H1 (cell line): ENCODE results near the gene CELSR1. TPM values are rescaled to one million over a fixed set of nuclear protein-coding genes. Genes with fewer than 3 reads are reported as not detected.

Experiments
- CTCF ChIA-PET: fragments of 300-600 bp; sonication (Branson Sonifier 250); formaldehyde crosslinking; loops from one replicate; lab custom pipeline; 2021; ENCODE audit not compliant: partially characterized antibody; lab: Charles Lee
- POLR2A ChIA-PET: fragments of 300-600 bp; sonication (Branson Sonifier 250); formaldehyde crosslinking; loops from one replicate; lab custom pipeline; 2021; ENCODE audit warnings: inconsistent platforms; ENCODE audit not compliant: partially characterized antibody; lab: Charles Lee
- DNase-seq, 2 experiments: peaks; one replicate each; pipeline versions ENCODE4 v3.0.0 to v3.0.0-alpha.2; 2010 to 2022; ENCODE audit warnings: low spot score in 2 of 2, low read depth in 1 of 2, mixed read lengths in 1 of 2
- FAIRE-seq: peaks from 2 replicates; lab custom pipeline; 2011; peaks lifted over from hg19 to GRCh38; lab: Jason Lieb, UNC
- H2AFZ ChIP-seq: 2 replicates; pipeline ENCODE4 v1.8.1; 2012; ENCODE audit warnings: low read length, inconsistent platforms
- H2AK5ac ChIP-seq: 2 replicates; pipeline ENCODE4 v1.6.1; 2013; ENCODE audit warnings: low read depth, low read length
- H2BK120ac ChIP-seq: replicated peaks from 2 replicates; pipeline ENCODE3; 2013; ENCODE audit warnings: low read depth, low read length, inconsistent platforms
- H2BK12ac ChIP-seq: 2 replicates; pipeline ENCODE4 v1.6.1; 2013; ENCODE audit warnings: low read depth, low read length
- H2BK15ac ChIP-seq: 2 replicates; pipeline ENCODE4 v1.6.1; 2013; ENCODE audit warnings: low read length
- H2BK20ac ChIP-seq: 2 replicates; pipeline ENCODE4 v1.6.1; 2013; ENCODE audit warnings: low read length
- H2BK5ac ChIP-seq: 2 replicates; pipeline ENCODE4 v1.6.1; 2013; ENCODE audit warnings: low read depth, low read length
- H3K14ac ChIP-seq: 2 replicates; pipeline ENCODE4 v1.6.1; 2013; ENCODE audit warnings: inconsistent platforms; ENCODE audit not compliant: insufficient read length
- H3K18ac ChIP-seq: 2 replicates; pipeline ENCODE4 v1.6.1; 2013; ENCODE audit warnings: low read length; ENCODE audit errors: extremely low read depth
- H3K23ac ChIP-seq: 2 replicates; pipeline ENCODE4 v1.6.1; 2013; ENCODE audit warnings: inconsistent platforms; ENCODE audit not compliant: insufficient read length
- H3K23me2 ChIP-seq: 2 replicates; pipeline ENCODE4 v1.6.1; 2013; ENCODE audit warnings: low read depth, low read length
- H3K27ac ChIP-seq: 2 replicates; pipeline ENCODE4 v1.6.1; 2011; ENCODE audit warnings: low read depth, low read length, inconsistent platforms
- H3K27me3 ChIP-seq, 4 experiments: replicated peaks in 1 of 4; 1 replicate in 1 of 4; 2 replicates in 3 of 4; pipeline versions ENCODE4 v1.6.1 to v1.8.1; 2011 to 2013; ENCODE audit warnings: low read length in 3 of 4, mild to moderate bottlenecking in 3 of 4, inconsistent platforms in 2 of 4, mixed read lengths in 2 of 4, moderate library complexity in 1 of 4; ENCODE audit not compliant: control insufficient read depth in 3 of 4, insufficient read depth in 3 of 4; ENCODE audit errors: extremely low read depth in 1 of 4
- H3K36me3 ChIP-seq, 4 experiments: 2 replicates each; pipeline versions ENCODE4 v1.6.1 to v1.8.1; 2011 to 2013; ENCODE audit warnings: mild to moderate bottlenecking in 4 of 4, low read length in 3 of 4, moderate library complexity in 2 of 4, control low read depth in 1 of 4, inconsistent platforms in 1 of 4; ENCODE audit not compliant: insufficient read depth in 4 of 4, control insufficient read depth in 2 of 4
- H3K4ac ChIP-seq: replicated peaks from 2 replicates; pipeline ENCODE3; 2013; ENCODE audit warnings: low read length, low read depth, mixed read lengths, inconsistent platforms; ENCODE audit not compliant: insufficient read length
- H3K4me1 ChIP-seq, 4 experiments: replicated peaks in 1 of 4; 1 replicate in 1 of 4; 2 replicates in 3 of 4; pipeline versions ENCODE4 v1.6.1 to v1.8.1; 2011 to 2013; ENCODE audit warnings: low read length in 3 of 4, inconsistent platforms in 2 of 4, mixed read lengths in 1 of 4; ENCODE audit not compliant: insufficient read depth in 4 of 4, control insufficient read depth in 3 of 4
- H3K4me2 ChIP-seq, 2 experiments: 2 replicates each; pipeline versions ENCODE4 v1.6.1 to v1.8.1; 2011 to 2013; ENCODE audit warnings: low read depth in 2 of 2, low read length in 2 of 2, control low read depth in 1 of 2, inconsistent platforms in 1 of 2, mild to moderate bottlenecking in 1 of 2; ENCODE audit not compliant: insufficient read depth in 1 of 2
- H3K4me3 ChIP-seq, 4 experiments: fragments of 200-600, 300-600 bp in 1 of 4; sonication (generic), shearing (Covaris generic), sonication (Bioruptor Twin) in 1 of 4; 2 replicates each; pipeline versions ENCODE4 v1.5.1 to v1.8.1; 2011 to 2016; ENCODE audit warnings: low read length in 4 of 4, low read depth in 3 of 4, control low read depth in 2 of 4, inconsistent platforms in 2 of 4, mild to moderate bottlenecking in 2 of 4, mixed read lengths in 1 of 4, moderate library complexity in 1 of 4; ENCODE audit not compliant: insufficient read depth in 2 of 4; ENCODE audit errors: extremely low read depth in 1 of 4
- H3K56ac ChIP-seq: replicated peaks from 2 replicates; pipeline ENCODE3; 2013; ENCODE audit warnings: low read depth, mild to moderate bottlenecking, mixed read lengths, low read length, inconsistent platforms; ENCODE audit not compliant: insufficient read length
- H3K79me1 ChIP-seq: 2 replicates; pipeline ENCODE4 v1.6.1; 2013; ENCODE audit warnings: low read depth, low read length, control low read depth
- H3K79me2 ChIP-seq, 2 experiments: 2 replicates each; pipeline versions ENCODE4 v1.6.1 to v1.8.1; 2012 to 2013; ENCODE audit warnings: low read length in 2 of 2, mild to moderate bottlenecking in 2 of 2, inconsistent platforms in 1 of 2; ENCODE audit not compliant: insufficient read depth in 2 of 2, control insufficient read depth in 1 of 2
- H3K9ac ChIP-seq, 4 experiments: replicated peaks in 1 of 4; 1 replicate in 1 of 4; 2 replicates in 3 of 4; pipeline versions ENCODE4 v1.6.1 to v1.8.1; 2011 to 2013; ENCODE audit warnings: low read depth in 3 of 4, low read length in 3 of 4, control low read depth in 2 of 4, mild to moderate bottlenecking in 2 of 4, moderate library complexity in 2 of 4, inconsistent platforms in 1 of 4; ENCODE audit errors: extremely low read depth in 1 of 4
- H3K9me3 ChIP-seq, 2 experiments: 2 replicates each; pipeline versions ENCODE4 v1.6.1 to v1.8.1; 2012 to 2013; ENCODE audit warnings: mild to moderate bottlenecking in 2 of 2, moderate library complexity in 2 of 2, control low read depth in 1 of 2, inconsistent platforms in 1 of 2, low read depth in 1 of 2, low read length in 1 of 2, mixed read lengths in 1 of 2; ENCODE audit not compliant: insufficient read depth in 2 of 2
- H4K20me1 ChIP-seq, 2 experiments: replicated peaks in 1 of 2; 2 replicates each; pipeline versions ENCODE3 to v1.8.1; 2011 to 2013; ENCODE audit warnings: inconsistent platforms in 2 of 2, low read length in 2 of 2, mild to moderate bottlenecking in 1 of 2; ENCODE audit not compliant: insufficient read depth in 2 of 2, control insufficient read depth in 1 of 2
- H4K5ac ChIP-seq: 2 replicates; pipeline ENCODE4 v1.6.1; 2013; ENCODE audit warnings: low read length, low read depth, mixed read lengths, inconsistent platforms; ENCODE audit not compliant: insufficient read length
- H4K8ac ChIP-seq: 2 replicates; pipeline ENCODE4 v1.8.0; 2013; ENCODE audit warnings: mild to moderate bottlenecking, moderate library complexity, low read length, inconsistent platforms; ENCODE audit not compliant: insufficient read depth; ENCODE audit errors: extremely low read depth
- H4K91ac ChIP-seq: replicated peaks from 2 replicates; pipeline ENCODE3; 2013; ENCODE audit warnings: low read length, mixed read lengths, inconsistent platforms; ENCODE audit not compliant: insufficient read length
- TEAD4 ChIP-seq: IDR thresholded peaks from 2 replicates; pipeline ENCODE4 v1.6.1; 2012; ENCODE audit warnings: low read depth, low read length, inconsistent platforms, mixed read lengths
- ZNF274 ChIP-seq: IDR thresholded peaks from 2 replicates; pipeline ENCODE4 v1.7.0; 2012; ENCODE audit warnings: low read length, borderline replicate concordance; ENCODE audit errors: extremely low read depth
- WGBS, 2 experiments: shearing (Covaris generic) in 1 of 2; methylation state at CpG; one replicate each; pipeline versions ENCODE4 v1.1.6 to v1.1.7; 2013 to 2015; ENCODE audit warnings: low lambda C conversion rate in 2 of 2, mixed read lengths in 2 of 2, inconsistent platforms in 1 of 2, low coverage in 1 of 2, missing lambda C conversion rate in 1 of 2; ENCODE audit not compliant: insufficient replicate concordance in 2 of 2, insufficient coverage in 1 of 2, insufficient read length in 1 of 2; ENCODE audit errors: extremely low coverage in 1 of 2, missing lambda C conversion rate in 1 of 2; 5-methylcytosine and 5-hydroxymethylcytosine counted together
- polyA plus RNA-seq, 7 experiments: library from polyadenylated mRNA; depleted of rRNA in 3 of 7; stranded (reverse) in 5 of 7; unstranded in 2 of 7; fragments of >200 nt in 5 of 7; fragments of 200-250 nt in 2 of 7; gene quantifications; 1 replicate in 5 of 7; 2 replicates in 1 of 7; 4 replicates in 1 of 7; pipeline versions ENCODE4 v1.2.1 to v1.2.3, GENCODE V29; 2011 to 2013; ENCODE audit warnings: missing spikeins in 2 of 7, mixed read lengths in 2 of 7
- total RNA-seq: library from RNA; stranded (reverse); fragmentation: NEBNext Ultra II Directional; extraction: Animal tissue kit (Norgen Biotek cat#: 25700); gene quantifications from 2 replicates; pipeline ENCODE4 v1.2.1, GENCODE V29; 2021

The CELSR1 gene
- total and polyA plus RNA-seq, 2 of the 8 experiments (the other 6 are each of a cell fraction or from before 2014, with no cell fraction given), result 9.0 to 12.4 TPM

DNA sequence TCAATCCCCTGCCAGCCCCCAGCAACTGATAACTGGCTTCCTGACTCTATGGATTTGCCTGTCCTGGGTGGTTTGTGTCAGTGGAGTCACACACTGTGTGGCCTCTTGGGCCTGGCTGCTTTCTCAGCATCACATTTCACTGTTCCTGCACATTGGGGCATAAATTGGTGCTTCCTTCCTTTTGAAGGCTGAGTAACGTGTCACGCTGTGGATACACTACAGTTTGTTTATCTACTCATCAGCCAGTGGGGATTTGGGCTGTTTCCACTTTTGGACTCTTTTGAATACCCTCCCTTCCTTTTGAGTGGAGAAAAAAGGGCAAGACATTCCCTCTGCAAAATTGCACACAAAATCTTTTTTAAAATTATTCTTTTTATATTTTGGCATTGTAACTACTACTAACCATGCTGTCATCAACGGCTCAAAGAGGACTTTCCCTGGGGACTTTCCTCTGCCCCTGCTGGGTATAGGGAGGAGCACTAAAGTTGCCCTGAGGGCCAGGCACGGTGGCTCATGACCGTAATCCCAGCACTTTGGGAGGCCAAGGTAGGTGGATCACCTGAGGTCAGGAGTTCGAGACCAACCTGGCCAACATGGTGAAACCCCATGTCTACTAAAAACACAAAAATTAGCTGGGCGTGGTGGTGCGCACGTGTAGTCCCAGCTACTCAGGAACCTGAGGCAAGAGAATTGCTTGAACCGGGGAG is 7.8 kb upstream of the CELSR1 start:
- no peak for FAIRE-seq
- TF ChIP-seq TEAD4 (no peak), ZNF274 (no peak)

More for the DNA sequence above, 7.8 kb upstream of the CELSR1 start:
- no peak overlapping the region for H2AFZ ChIP-seq
- H2BK20ac ChIP-seq, result no peak overlapping the region
- no peaks in the 10 kb centered on the region for H3K79me1 ChIP-seq
- H3K4me1 ChIP-seq, result peaks cover 0 to 2% (median 0%) of the 10 kb centered on the region in 4 experiments; a peak in 1 of 7 replicates
- H4K5ac ChIP-seq, result no peak overlapping the region
- H4K8ac ChIP-seq, result no peak overlapping the region
- ChIA-PET CTCF (interaction anchor here (1.0 to 5.4 kb wide), 2 partner anchors 13 to 177 kb away, joined by 4 to 82 read pairs; no protein-coding TSS in a partner anchor), POLR2A (no interaction called here)
- H3K36me3 ChIP-seq, result no peaks in the 10 kb centered on the region
- H3K14ac ChIP-seq, result no peak overlapping the region
- no peak overlapping the region for H3K4me3 ChIP-seq
- H2BK15ac ChIP-seq, result no peak overlapping the region
- H2BK120ac ChIP-seq, result no peak overlapping the region
- DNase-seq, result no peak
- H2AK5ac ChIP-seq, result no peak overlapping the region
- H3K27ac ChIP-seq, result no peak overlapping the region
- no peak overlapping the region for H3K4ac ChIP-seq
- no peak overlapping the region for H3K18ac ChIP-seq
- H3K9me3 ChIP-seq, result no peaks in the 10 kb centered on the region
- H3K9ac ChIP-seq, result no peak overlapping the region
- no peaks in the 10 kb centered on the region for H3K23me2 ChIP-seq
- H4K20me1 ChIP-seq, result no peaks in the 10 kb centered on the region
- 91% methylated on average over 10 of the region's 10 CpGs; no CpG with 5 or more reads in 1 of the 2 experiments for WGBS, 2 experiments
- H4K91ac ChIP-seq, result no peak overlapping the region
- no peak overlapping the region for H3K23ac ChIP-seq
- no peak overlapping the region for H2BK12ac ChIP-seq
- no peak overlapping the region for H3K4me2 ChIP-seq
- H3K79me2 ChIP-seq, result no peaks in the 10 kb centered on the region
- H3K27me3 ChIP-seq, result no peaks in the 10 kb centered on the region; a peak in 2 of 7 replicates
- H2BK5ac ChIP-seq, result no peak overlapping the region
- H3K56ac ChIP-seq, result no peak overlapping the region
